ENCODE measurements around the gene UNC79.

- TF ChIP-seq CTCF (IDR thresholded peaks at IDR 0.05) (no peak), POLR2A (IDR thresholded peaks at IDR 0.05) (no peak)
Observed at GRCh38 chr14:93744876-93745275, 314.1 kb downstream of the UNC79 start.

Measured in thyroid gland (tissue), 4 donors.